Bronchial epithelial cell (primary cell): ENCODE results near the gene NLGN1. TPM values are rescaled to one million over a fixed set of nuclear protein-coding genes. Genes with fewer than 3 reads are reported as not detected.

Experiments
- DNase-seq: peaks from one replicate; pipeline ENCODE4 v3.0.0-alpha.2; 2010; ENCODE audit warnings: low read depth
- FAIRE-seq: peaks from 2 replicates; lab custom pipeline; 2011; peaks lifted over from hg19 to GRCh38; lab: Jason Lieb, UNC
- H3K27me3 ChIP-seq: 2 replicates; pipeline ENCODE4 v1.5.1; 2011; ENCODE audit warnings: low read length; ENCODE audit not compliant: control insufficient read depth, insufficient read depth
- H3K36me3 ChIP-seq: 2 replicates; pipeline ENCODE4 v1.5.1; 2011; ENCODE audit warnings: low read length; ENCODE audit not compliant: control insufficient read depth, insufficient read depth
- H3K4me3 ChIP-seq: 2 replicates; pipeline ENCODE4 v1.5.1; 2011; ENCODE audit warnings: mild to moderate bottlenecking, low read depth, low read length, control low read depth
- CTCF ChIP-seq: IDR thresholded peaks from 2 replicates; pipeline ENCODE4 v1.5.1; 2011; ENCODE audit warnings: mild to moderate bottlenecking, moderate library complexity, low read length, control low read depth, inconsistent platforms; ENCODE audit not compliant: insufficient read depth, severe bottlenecking
- total RNA-seq: library from RNA; depleted of rRNA; stranded (reverse); fragments of >200 nt; gene quantifications from 2 replicates; pipeline ENCODE4 v1.2.1, GENCODE V29; 2014

The NLGN1 gene
- total RNA-seq, 1 donor from 2014 or later, result under 0.01 TPM

GRCh38 chr3:173730391-173730790 is 332.8 kb downstream of the NLGN1 start:
- no peak overlapping the region for H3K4me3 ChIP-seq
- TF ChIP-seq CTCF, result no peak
- no peaks in the 10 kb centered on the region for H3K27me3 ChIP-seq
- H3K36me3 ChIP-seq, result no peaks in the 10 kb centered on the region
- FAIRE-seq, result no peak
- DNase-seq, result no peak

- Histone ChIP-seq H3K36me3 (no peaks in the 10 kb centered on the region), H3K4me3 (no peak overlapping the region), H3K27me3 (no peaks in the 10 kb centered on the region)
- FAIRE-seq, result no peak
- TF ChIP-seq CTCF, result no peak
- no peak for DNase-seq
Observed at GRCh38 chr3:173732237-173732636, 334.7 kb downstream of the NLGN1 start.

- TF ChIP-seq CTCF, result peak; percentile 32
- no peaks in the 10 kb centered on the region for H3K36me3 ChIP-seq
- FAIRE-seq (no peak), DNase-seq (peak; percentile 43)
- no peak overlapping the region for H3K4me3 ChIP-seq
- H3K27me3 ChIP-seq, result no peaks in the 10 kb centered on the region
Observed at GRCh38 chr3:173733029-173733652, 335.6 kb downstream of the NLGN1 start.

- DNase-seq, result no peak
- FAIRE-seq, result no peak
- no peak for TF ChIP-seq CTCF
- Histone ChIP-seq H3K4me3 (no peak overlapping the region), H3K36me3 (no peaks in the 10 kb centered on the region), H3K27me3 (no peaks in the 10 kb centered on the region)
Observed at GRCh38 chr3:173734473-173734872, 336.9 kb downstream of the NLGN1 start.

GRCh38 chr3:173734895-173735294 is 337.4 kb downstream of the NLGN1 start:
- Histone ChIP-seq H3K4me3 (no peak overlapping the region), H3K36me3 (no peaks in the 10 kb centered on the region), H3K27me3 (no peaks in the 10 kb centered on the region)
- FAIRE-seq (no peak), DNase-seq (no peak)
- TF ChIP-seq CTCF, result no peak

GRCh38 chr3:173735841-173736240 is 338.3 kb downstream of the NLGN1 start:
- no peak for TF ChIP-seq CTCF
- H3K36me3 ChIP-seq, result no peaks in the 10 kb centered on the region
- no peak overlapping the region for H3K4me3 ChIP-seq
- FAIRE-seq (no peak), DNase-seq (no peak)
- H3K27me3 ChIP-seq, result no peaks in the 10 kb centered on the region
